Neural cell (in vitro differentiated cells): ENCODE data around the gene USP48. TPM values are rescaled to one million over a fixed set of nuclear protein-coding genes. Genes with fewer than 3 reads are reported as not detected.

Experiments
- H2AFZ ChIP-seq: fragments of 200-600, 300-800 bp; sonication (generic), shearing (Covaris generic); 2 replicates; pipeline ENCODE4 v1.6.0; 2014; ENCODE audit warnings: low read depth, mild to moderate bottlenecking, antibody characterized with exemption, low read length, moderate library complexity
- H3F3A ChIP-seq: fragments of 200-600 bp; shearing (Covaris generic); 2 replicates; pipeline ENCODE4 v1.6.1; 2016; ENCODE audit warnings: mild to moderate bottlenecking, moderate library complexity, mixed read lengths, antibody characterized with exemption, low read length; ENCODE audit not compliant: insufficient read depth, poor library complexity, severe bottlenecking
- H3K27ac ChIP-seq: fragments of 200-600, 300-800 bp; sonication (generic), shearing (Covaris generic); 2 replicates; pipeline ENCODE4 v1.5.1; 2014; ENCODE audit warnings: mild to moderate bottlenecking, low read length, moderate library complexity
- H3K27me3 ChIP-seq: fragments of 300-800, 200-600 bp; sonication (generic), shearing (Covaris generic); 2 replicates; pipeline ENCODE4 v1.6.0; 2014; ENCODE audit warnings: mild to moderate bottlenecking, low read depth, low read length, moderate library complexity; ENCODE audit not compliant: insufficient read depth
- H3K36me3 ChIP-seq: fragments of 300-800, 200-600 bp; sonication (generic), shearing (Covaris generic); 2 replicates; pipeline ENCODE4 v1.5.1; 2014; ENCODE audit warnings: mild to moderate bottlenecking, antibody characterized with exemption, low read length, moderate library complexity; ENCODE audit not compliant: insufficient read depth
- H3K4me2 ChIP-seq: fragments of 300-800, 200-600 bp; sonication (generic), shearing (Covaris generic); 2 replicates; pipeline ENCODE4 v1.6.0; 2014; ENCODE audit warnings: mild to moderate bottlenecking, low read length
- H3K4me3 ChIP-seq: fragments of 300-800, 200-600 bp; sonication (generic), shearing (Covaris generic); 2 replicates; pipeline ENCODE4 v1.5.1; 2014; ENCODE audit warnings: mild to moderate bottlenecking, low read length, moderate library complexity
- H3K79me2 ChIP-seq: fragments of 200-600 bp; shearing (Covaris generic); replicated peaks from 2 replicates; pipeline ENCODE4 v1.6.0; 2014; ENCODE audit warnings: mild to moderate bottlenecking, low read length, moderate library complexity; ENCODE audit not compliant: insufficient read depth
- H3K9ac ChIP-seq: fragments of 300-800, 200-600 bp; sonication (generic), shearing (Covaris generic); 2 replicates; pipeline ENCODE4 v1.6.1; 2016; ENCODE audit warnings: mild to moderate bottlenecking, low read length, mixed read lengths
- H3K9me2 ChIP-seq: fragments of 200-600 bp; shearing (Covaris generic); 2 replicates; pipeline ENCODE4 v1.6.1; 2016; ENCODE audit warnings: mild to moderate bottlenecking, low read length, mixed read lengths; ENCODE audit not compliant: insufficient read depth
- H3K9me3 ChIP-seq: fragments of 200-600, 300-800 bp; sonication (generic), shearing (Covaris generic); 2 replicates; pipeline ENCODE4 v1.6.1; 2016; ENCODE audit warnings: mild to moderate bottlenecking, mixed run types, low read length, moderate library complexity, mixed read lengths
- H4K20me1 ChIP-seq: fragments of 200-600 bp; shearing (Covaris generic); 2 replicates; pipeline ENCODE4 v1.6.1; 2016; ENCODE audit warnings: mild to moderate bottlenecking, mixed run types; ENCODE audit not compliant: insufficient read depth
- CTCF ChIP-seq: fragments of 450-650 bp; IDR thresholded peaks from 2 replicates; pipeline ENCODE4 v1.5.1; 2014; ENCODE audit warnings: antibody characterized with exemption, mild to moderate bottlenecking, moderate library complexity; ENCODE audit not compliant: poor library complexity, severe bottlenecking
- EP300 ChIP-seq: fragments of 450-650 bp; conservative IDR thresholded peaks from 2 replicates; pipeline ENCODE4 v1.6.1; 2014; ENCODE audit warnings: antibody characterized with exemption, mild to moderate bottlenecking, moderate library complexity; ENCODE audit not compliant: poor library complexity, severe bottlenecking
- EZH2 ChIP-seq: fragments of 200-600, 300-800 bp; shearing (Covaris generic), sonication (generic); IDR thresholded peaks from 2 replicates; pipeline ENCODE4 v1.6.1; 2014; ENCODE audit warnings: antibody characterized with exemption, low read length, borderline replicate concordance, mild to moderate bottlenecking; ENCODE audit not compliant: insufficient read depth, poor library complexity, severe bottlenecking
- MXI1 ChIP-seq: fragments of 450-650 bp; conservative IDR thresholded peaks from 2 replicates; pipeline ENCODE4 v1.6.1; 2014; ENCODE audit warnings: antibody characterized with exemption, mild to moderate bottlenecking; ENCODE audit not compliant: poor library complexity, severe bottlenecking
- POLR2AphosphoS5 ChIP-seq: IDR thresholded peaks from 2 replicates; pipeline ENCODE4 v1.6.1; 2012
- RAD21 ChIP-seq: fragments of 450-650 bp; conservative IDR thresholded peaks from 2 replicates; pipeline ENCODE4 v1.6.1; 2014; ENCODE audit warnings: antibody characterized with exemption, mild to moderate bottlenecking, moderate library complexity
- REST ChIP-seq: IDR thresholded peaks from 2 replicates; pipeline ENCODE4 v1.6.1; 2012; ENCODE audit warnings: borderline replicate concordance
- SMC3 ChIP-seq: fragments of 450-650 bp; conservative IDR thresholded peaks from 2 replicates; pipeline ENCODE4 v1.6.1; 2014; ENCODE audit warnings: antibody characterized with exemption, mild to moderate bottlenecking, moderate library complexity; ENCODE audit not compliant: poor library complexity
- TAF1 ChIP-seq: IDR thresholded peaks from 2 replicates; pipeline ENCODE4 v1.6.1; 2012; ENCODE audit warnings: low read depth
- polyA plus RNA-seq: library from polyadenylated mRNA; depleted of rRNA; stranded (reverse); fragments of >200 nt; gene quantifications from 2 replicates; pipeline ENCODE4 v1.2.3, GENCODE V29; 2014

Gene USP48
- polyA plus RNA-seq, 1 donor from 2014 or later: 67.2 TPM

- no peak overlapping the region for H3K4me3 ChIP-seq
- H3K9me3 ChIP-seq: no peaks in the 10 kb centered on the region
- no peaks in the 10 kb centered on the region for H3K27me3 ChIP-seq
- no peak overlapping the region for H3K27ac ChIP-seq
- H3K4me2 ChIP-seq: no peak overlapping the region
- H2AFZ ChIP-seq: no peak overlapping the region
- no peaks in the 10 kb centered on the region for H4K20me1 ChIP-seq
- TF ChIP-seq CTCF (peak; percentile 66), RAD21 (peak; percentile 57), SMC3 (peak; percentile 76), POLR2AphosphoS5 (no peak)
- H3K9ac ChIP-seq: no peak overlapping the region
- no peaks in the 10 kb centered on the region for H3K9me2 ChIP-seq
- no peaks in the 10 kb centered on the region for H3K79me2 ChIP-seq
- H3K36me3 ChIP-seq: no peaks in the 10 kb centered on the region
- no peaks in the 10 kb centered on the region for H3F3A ChIP-seq
Measured at GRCh38 chr1:21703318-21703963, 79.5 kb downstream of the USP48 start.

- H3K79me2 ChIP-seq: no peaks in the 10 kb centered on the region
- H3K9me2 ChIP-seq: no peaks in the 10 kb centered on the region
- H3K4me2 ChIP-seq: no peak overlapping the region
- H3K36me3 ChIP-seq: no peaks in the 10 kb centered on the region
- H3F3A ChIP-seq: no peaks in the 10 kb centered on the region
- no peak overlapping the region for H3K4me3 ChIP-seq
- H3K9ac ChIP-seq: no peak overlapping the region
- no peak overlapping the region for H3K27ac ChIP-seq
- no peak overlapping the region for H2AFZ ChIP-seq
- TF ChIP-seq TAF1 (no peak), POLR2AphosphoS5 (no peak), MXI1 (no peak), RAD21 (no peak), SMC3 (no peak), REST (no peak), EZH2 (no peak), CTCF (no peak), EP300 (no peak)
- no peaks in the 10 kb centered on the region for H3K27me3 ChIP-seq
- no peaks in the 10 kb centered on the region for H4K20me1 ChIP-seq
- no peaks in the 10 kb centered on the region for H3K9me3 ChIP-seq
Measured at GRCh38 chr1:21702780-21703179, 80.2 kb downstream of the USP48 start.
